ENCODE data around the gene SSNA1. TPM values are rescaled to one million over a fixed set of nuclear protein-coding genes. Genes with fewer than 3 reads are reported as not detected.

SSNA1 gene
- total RNA-seq, 4 donors from 2014 or later: 93.5 to 104 (median 99.8) TPM

DNA sequence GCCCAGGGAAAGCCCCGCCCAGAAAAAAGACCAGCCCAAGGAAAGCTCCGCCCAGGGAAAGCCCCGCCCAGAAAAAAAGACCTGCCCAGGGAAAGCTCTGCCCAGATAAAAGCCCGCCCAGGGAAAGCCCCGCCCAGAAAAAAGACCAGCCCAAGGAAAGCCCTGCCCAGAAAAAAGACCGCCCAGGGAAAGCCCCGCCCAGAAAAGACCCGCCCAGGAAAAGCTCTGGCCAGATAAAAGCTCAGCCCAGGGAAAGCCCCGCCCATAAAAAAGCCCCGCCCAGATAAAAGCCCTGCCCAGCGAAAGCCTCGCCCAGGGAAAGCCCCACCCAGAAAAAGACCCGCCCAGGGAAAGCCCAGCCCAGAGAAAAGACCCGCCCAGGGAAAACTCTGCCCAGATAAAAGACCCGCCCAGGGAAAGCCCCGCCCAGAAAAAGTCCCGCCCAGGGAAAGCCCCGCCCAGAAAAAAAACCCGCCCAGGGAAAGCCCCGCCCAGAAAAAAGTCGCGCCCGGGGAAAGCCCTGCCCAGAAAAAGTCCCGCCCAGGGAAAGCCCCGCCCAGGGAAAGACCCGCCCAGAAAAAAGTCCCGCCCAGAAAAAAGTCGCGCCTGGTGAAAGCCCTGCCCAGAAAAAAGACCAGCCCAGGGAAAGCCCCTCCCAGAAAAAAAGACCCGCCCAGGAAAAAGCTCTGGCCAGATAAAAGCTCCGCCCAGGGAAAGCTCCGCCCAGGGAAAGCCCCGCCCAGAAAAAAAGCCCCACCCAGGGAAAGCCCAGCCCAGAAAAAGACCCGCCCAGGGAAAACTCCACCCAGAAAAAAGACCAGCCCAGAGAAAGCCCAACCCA lies 37.6 kb upstream of the SSNA1 start:
- intact Hi-C loops (cut with DNase I; ENCODE audit: low total_unique reads) (no loop called here), in situ Hi-C loops (cut with MboI; ENCODE audit: low pct_ligation_motif_present in 1 of 4, low pct_unique_long_range_greater_than_20kb in 1 of 4, low sequenced_read_pairs in 3 of 4) (no loop called here)
- TF ChIP-seq, protein P1, sequence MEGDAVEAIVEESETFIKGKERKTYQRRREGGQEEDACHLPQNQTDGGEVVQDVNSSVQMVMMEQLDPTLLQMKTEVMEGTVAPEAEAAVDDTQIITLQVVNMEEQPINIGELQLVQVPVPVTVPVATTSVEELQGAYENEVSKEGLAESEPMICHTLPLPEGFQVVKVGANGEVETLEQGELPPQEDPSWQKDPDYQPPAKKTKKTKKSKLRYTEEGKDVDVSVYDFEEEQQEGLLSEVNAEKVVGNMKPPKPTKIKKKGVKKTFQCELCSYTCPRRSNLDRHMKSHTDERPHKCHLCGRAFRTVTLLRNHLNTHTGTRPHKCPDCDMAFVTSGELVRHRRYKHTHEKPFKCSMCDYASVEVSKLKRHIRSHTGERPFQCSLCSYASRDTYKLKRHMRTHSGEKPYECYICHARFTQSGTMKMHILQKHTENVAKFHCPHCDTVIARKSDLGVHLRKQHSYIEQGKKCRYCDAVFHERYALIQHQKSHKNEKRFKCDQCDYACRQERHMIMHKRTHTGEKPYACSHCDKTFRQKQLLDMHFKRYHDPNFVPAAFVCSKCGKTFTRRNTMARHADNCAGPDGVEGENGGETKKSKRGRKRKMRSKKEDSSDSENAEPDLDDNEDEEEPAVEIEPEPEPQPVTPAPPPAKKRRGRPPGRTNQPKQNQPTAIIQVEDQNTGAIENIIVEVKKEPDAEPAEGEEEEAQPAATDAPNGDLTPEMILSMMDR (IDR thresholded peaks at IDR 0.05): no peak
- TF ChIP-seq POLR2AphosphoS5 (IDR thresholded peaks at IDR 0.05) (no peak), EP300 (IDR thresholded peaks at IDR 0.05; ENCODE audit: low read depth) (no peak), POLR2A (IDR thresholded peaks at IDR 0.05) (no peak)
- peak; percentile 71 for DNase-seq
- H3K4me1 ChIP-seq: no peaks in the 10 kb centered on the region
- no peaks in the 10 kb centered on the region for H3K36me3 ChIP-seq
- WGBS, 2 donors (ENCODE audit: low coverage in 1 of 2): 20 to 25% methylated on average over 2 to 34 of the region's 34 CpGs
- no peak overlapping the region for H3K4me3 ChIP-seq
- peaks cover 31% of the 10 kb centered on the region for H3K27me3 ChIP-seq
- peak overlapping the region in 1 of 4 donors; percentile 36 for H3K27ac ChIP-seq
- no peaks in the 10 kb centered on the region for H3K9me3 ChIP-seq

- Histone ChIP-seq H3K27ac (no peak overlapping the region), H3K9me3 (no peaks in the 10 kb centered on the region), H3K36me3 (no peaks in the 10 kb centered on the region), H3K27me3 (peaks cover 38% of the 10 kb centered on the region), H3K4me1 (peaks cover 0 to 9% (median 6%) of the 10 kb centered on the region in 4 donors), H3K4me3 (no peak overlapping the region)
- 93% methylated on average over 7 of the region's 7 CpGs for WGBS, 2 donors (ENCODE audit: low coverage in 1 of 2)
- no peak for DNase-seq
- intact Hi-C loops (cut with DNase I; ENCODE audit: low total_unique reads) (no loop called here), in situ Hi-C loops (cut with MboI; ENCODE audit: low pct_ligation_motif_present in 1 of 4, low pct_unique_long_range_greater_than_20kb in 1 of 4, low sequenced_read_pairs in 3 of 4) (no loop called here)
- TF ChIP-seq, protein P1 (IDR thresholded peaks at IDR 0.05): no peak
- TF ChIP-seq POLR2AphosphoS5 (IDR thresholded peaks at IDR 0.05) (no peak), POLR2A (IDR thresholded peaks at IDR 0.05) (no peak), EP300 (IDR thresholded peaks at IDR 0.05; ENCODE audit: low read depth) (no peak)
These were observed 35.6 kb upstream of the SSNA1 start for GRCh38 chr9:137152844-137153405.

DNA sequence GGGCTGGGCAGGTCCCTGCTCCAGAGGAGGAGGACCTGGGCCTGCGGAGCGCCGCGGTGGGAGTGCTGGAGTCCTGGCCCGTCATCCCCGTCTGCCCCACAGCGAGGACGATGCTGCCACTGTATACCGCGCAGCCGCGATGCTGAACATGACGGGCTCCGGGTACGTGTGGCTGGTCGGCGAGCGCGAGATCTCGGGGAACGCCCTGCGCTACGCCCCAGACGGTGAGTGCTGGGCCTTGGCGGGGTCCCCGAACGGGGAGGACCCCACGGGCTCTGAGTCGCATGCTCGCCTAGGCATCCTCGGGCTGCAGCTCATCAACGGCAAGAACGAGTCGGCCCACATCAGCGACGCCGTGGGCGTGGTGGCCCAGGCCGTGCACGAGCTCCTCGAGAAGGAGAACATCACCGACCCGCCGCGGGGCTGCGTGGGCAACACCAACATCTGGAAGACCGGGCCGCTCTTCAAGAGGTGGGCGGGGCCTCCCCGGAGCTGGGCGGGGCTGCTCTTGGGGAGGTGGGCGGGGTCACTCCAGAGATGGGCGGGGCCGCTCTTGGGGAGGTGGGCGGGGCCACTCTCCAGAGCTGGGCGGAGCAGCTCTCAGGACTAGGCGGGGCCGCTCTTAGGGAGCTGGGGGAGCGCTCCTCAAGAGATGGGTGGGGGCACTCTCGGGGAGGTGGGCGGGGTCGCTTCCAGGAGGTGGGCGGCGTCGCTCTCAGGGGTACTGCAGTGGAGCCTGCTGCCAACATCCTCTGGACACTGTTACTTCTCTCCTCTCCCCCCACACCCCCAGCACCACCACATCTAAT lies 31.7 kb upstream of the SSNA1 start:
- intact Hi-C loops (cut with DNase I; ENCODE audit: low total_unique reads) (no loop called here), in situ Hi-C loops (cut with MboI; ENCODE audit: low pct_ligation_motif_present in 1 of 4, low pct_unique_long_range_greater_than_20kb in 1 of 4, low sequenced_read_pairs in 3 of 4) (no loop called here)
- Histone ChIP-seq H3K4me1 (peaks cover 0 to 12% (median 8%) of the 10 kb centered on the region in 4 donors), H3K36me3 (no peaks in the 10 kb centered on the region), H3K9me3 (no peaks in the 10 kb centered on the region), H3K27me3 (peaks cover 68% of the 10 kb centered on the region), H3K27ac (no peak overlapping the region), H3K4me3 (no peak overlapping the region)
- 20% methylated on average over 55 of the region's 65 CpGs; no CpG with 5 or more reads in 1 of the 2 donors for WGBS, 2 donors (ENCODE audit: low coverage in 1 of 2)
- no peak for TF ChIP-seq POLR2AphosphoS5 (IDR thresholded peaks at IDR 0.05)
- no peak for TF ChIP-seq POLR2A (IDR thresholded peaks at IDR 0.05)
- TF ChIP-seq EP300 (IDR thresholded peaks at IDR 0.05; ENCODE audit: low read depth): no peak
- TF ChIP-seq, protein P1 (IDR thresholded peaks at IDR 0.05): no peak
- peak; percentile 32 for DNase-seq
